ENCODE results near the gene KCNH3.

DNA sequence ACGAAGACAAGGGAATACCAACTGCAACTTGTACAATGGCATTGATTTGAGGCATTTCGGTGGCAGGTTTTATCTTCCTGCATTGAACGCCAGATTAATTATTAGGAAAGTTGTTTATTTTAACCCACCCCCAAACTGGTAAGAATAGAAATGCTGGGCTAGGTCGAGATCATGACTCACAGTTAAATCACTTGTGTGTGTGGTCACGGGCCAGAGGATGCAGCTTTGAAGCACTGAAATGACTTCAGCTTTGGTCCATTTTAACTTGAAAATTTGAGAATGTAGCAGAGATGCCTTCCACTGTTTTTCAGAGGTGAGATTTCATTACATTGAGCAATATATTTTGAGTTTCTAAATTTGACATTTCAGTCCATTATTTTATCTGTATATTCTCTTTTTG, 23.6 kb upstream of the KCNH3 start:
- TF ChIP-seq, protein P1, sequence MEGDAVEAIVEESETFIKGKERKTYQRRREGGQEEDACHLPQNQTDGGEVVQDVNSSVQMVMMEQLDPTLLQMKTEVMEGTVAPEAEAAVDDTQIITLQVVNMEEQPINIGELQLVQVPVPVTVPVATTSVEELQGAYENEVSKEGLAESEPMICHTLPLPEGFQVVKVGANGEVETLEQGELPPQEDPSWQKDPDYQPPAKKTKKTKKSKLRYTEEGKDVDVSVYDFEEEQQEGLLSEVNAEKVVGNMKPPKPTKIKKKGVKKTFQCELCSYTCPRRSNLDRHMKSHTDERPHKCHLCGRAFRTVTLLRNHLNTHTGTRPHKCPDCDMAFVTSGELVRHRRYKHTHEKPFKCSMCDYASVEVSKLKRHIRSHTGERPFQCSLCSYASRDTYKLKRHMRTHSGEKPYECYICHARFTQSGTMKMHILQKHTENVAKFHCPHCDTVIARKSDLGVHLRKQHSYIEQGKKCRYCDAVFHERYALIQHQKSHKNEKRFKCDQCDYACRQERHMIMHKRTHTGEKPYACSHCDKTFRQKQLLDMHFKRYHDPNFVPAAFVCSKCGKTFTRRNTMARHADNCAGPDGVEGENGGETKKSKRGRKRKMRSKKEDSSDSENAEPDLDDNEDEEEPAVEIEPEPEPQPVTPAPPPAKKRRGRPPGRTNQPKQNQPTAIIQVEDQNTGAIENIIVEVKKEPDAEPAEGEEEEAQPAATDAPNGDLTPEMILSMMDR (IDR thresholded peaks at IDR 0.05) = no peak
- no peak for TF ChIP-seq EP300 (IDR thresholded peaks at IDR 0.05)

All from stomach (tissue), 4 donors.